NAMALWA (cell line): Measurements from ENCODE around the gene NAA50.

Experiments
- DNase-seq: peaks from one replicate; pipeline ENCODE4 v3.0.0-alpha.2; 2015; ENCODE audit warnings: low spot score

Gene NAA50

GRCh38 chr3:113745756-113746547 lies at the start of gene NAA50:
TSS of gene NAA50 (minus strand) at chr3:113746249. CDS start at chr3:113745949, 300 bp downstream.
- peak; percentile 93 for DNase-seq

DNA sequence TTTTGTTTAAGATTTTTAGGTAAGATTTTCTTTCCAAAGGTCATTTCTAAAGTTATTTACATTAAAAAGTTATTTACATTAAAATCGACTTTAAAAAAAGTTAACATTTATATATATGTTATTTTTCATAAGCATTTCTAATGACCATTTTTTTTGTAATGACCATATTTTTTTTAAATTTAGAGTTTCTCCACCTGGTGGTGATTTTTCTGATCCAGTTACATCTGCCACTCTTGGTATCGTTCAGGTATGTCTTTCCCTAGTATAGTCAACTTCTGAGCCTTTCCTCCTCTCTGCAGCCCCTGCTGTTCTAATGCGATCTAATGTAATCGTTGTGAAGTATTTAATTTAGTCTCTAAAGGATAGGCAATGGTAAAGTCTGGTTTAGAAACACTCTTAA lies 49.6 kb upstream of the NAA50 start:
- no peak for DNase-seq

DNA sequence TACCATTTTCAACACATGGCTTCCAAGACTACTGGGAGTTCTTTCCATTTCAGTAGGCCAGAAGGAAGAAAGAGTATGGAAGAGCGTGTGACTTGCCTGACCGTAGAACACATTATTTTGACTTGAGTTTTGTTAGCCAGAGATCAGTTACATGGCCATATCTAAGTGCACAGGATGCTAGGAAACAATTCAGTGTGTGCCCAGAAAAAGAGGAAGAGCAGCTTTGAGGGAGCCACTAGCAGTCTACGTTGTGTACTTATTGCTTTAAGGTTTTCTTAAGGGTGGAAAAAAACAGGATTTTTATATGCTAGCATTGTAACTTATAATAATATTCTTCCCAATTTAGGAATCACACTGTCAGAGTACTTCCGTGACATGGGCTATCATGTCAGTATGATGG lies 48.5 kb upstream of the NAA50 start:
- no peak for DNase-seq

GRCh38 chr3:113791381-113791780 lies 45.3 kb upstream of the NAA50 start:
- no peak for DNase-seq

DNA sequence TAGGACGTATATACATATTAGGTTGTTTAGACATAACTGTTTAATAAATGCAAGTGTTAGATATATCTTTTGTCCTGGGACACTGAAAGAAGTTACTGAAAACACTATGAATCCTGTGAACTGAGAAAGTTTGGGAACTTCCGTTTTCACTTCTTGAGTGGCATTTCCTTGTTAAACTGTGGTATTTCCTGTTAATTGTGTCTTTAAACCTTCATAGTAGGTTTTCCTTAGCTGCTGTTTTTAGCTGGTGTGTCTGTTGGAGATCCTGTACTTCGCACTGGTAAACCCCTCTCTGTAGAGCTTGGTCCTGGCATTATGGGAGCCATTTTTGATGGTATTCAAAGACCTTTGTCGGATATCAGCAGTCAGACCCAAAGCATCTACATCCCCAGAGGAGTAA lies 37.9 kb upstream of the NAA50 start:
- no peak for DNase-seq

GRCh38 chr3:113783463-113783862 lies 37.4 kb upstream of the NAA50 start:
- peak; percentile 54 for DNase-seq

DNA sequence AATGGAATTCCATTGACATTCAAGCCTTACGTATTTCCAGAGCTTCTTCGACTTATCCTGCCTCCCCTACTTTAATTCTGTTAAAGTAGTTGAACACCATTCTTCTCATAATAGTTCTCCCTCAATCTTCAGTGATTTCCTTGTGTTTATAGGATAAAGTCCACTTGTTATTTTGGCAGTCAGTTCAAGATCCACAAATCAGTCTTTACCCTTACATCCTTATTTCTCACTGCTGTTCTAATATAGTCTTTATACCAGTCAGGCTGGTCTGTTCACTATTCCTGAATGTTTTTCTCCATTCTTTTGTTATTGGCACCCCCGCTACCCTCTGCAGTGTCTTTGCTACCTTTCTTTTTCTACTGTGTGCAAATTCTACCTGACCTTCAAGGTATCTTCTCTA lies 30.5 kb upstream of the NAA50 start:
- no peak for DNase-seq

DNA sequence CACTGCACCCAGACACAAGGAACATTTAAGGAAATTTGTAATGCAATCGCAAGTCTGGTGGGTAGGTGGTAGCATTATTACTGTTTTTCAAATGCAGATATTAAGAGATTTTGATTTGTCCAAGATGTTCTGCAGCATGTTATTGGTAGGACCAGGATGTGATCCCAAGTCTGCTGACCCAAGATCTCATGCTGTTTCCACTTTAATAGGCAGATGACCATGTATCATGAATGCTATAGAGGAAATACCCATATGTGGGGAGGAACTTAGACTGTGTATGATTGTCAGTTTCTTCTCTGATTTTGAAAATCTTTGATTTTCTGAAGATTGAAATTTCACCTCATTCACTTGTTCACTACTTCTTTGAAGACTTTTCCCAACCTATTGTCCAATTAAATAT lies 29.5 kb upstream of the NAA50 start:
- no peak for DNase-seq

GRCh38 chr3:113773381-113773780 lies 27.3 kb upstream of the NAA50 start:
- no peak for DNase-seq

DNA sequence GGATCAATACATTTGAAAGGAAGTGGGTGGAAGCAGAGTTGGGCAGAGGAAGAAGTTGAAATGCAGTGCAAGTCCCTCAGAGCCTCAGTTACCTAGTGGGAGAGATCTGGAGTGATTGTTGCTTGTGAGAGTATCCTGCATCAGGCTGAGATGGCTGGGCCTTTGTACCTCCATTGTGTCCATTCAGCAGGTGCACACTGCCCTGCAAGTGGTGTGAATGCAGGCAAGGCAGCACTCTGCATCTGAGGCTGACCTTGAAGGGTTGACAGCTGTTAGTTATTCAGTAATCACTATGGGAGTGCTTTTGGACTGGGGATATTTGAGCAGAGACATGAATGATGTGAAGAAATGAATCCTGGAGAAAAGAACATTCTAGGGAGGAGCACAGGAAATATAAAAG lies 25.9 kb upstream of the NAA50 start:
- DNase-seq: no peak

DNA sequence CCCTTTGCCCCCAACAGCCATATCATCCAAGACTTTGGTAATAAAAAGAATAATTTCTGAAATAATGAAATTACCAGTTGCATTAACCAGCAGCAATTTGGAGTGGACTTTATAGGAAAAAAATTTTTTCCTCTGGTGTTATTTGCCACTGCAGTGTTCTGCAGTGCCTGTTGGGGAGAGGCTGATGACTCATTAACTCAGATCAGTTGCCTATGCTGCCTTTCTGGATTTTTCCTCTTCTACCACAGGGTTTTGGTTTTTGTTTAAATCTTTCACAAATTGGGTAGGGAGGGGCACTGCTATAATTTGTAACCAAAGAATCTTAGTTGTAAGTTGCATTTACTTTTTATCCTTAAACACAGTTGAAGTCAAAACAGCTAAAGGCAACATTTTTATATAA lies 23.5 kb upstream of the NAA50 start:
- no peak for DNase-seq

DNA sequence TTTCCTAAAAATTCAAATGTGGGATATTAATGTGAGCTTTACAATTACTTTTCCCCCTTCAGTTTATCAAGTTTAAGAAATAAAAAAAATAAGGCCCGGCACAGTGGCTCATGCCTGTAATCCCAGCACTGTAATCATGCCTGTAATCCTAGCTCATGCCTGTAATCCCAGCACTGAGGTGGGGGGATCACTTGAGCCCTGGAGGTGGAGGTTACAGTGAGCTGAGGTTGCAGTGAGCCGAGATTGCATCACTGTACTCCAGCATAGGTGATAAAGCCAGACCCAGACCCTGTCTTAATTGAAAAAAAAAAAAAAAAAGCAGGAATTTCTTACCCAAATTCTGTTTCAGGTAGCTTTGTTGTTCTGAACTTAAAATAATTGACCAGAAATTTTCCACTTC lies 18.6 kb upstream of the NAA50 start:
- DNase-seq: no peak

- DNase-seq: no peak
Measured at GRCh38 chr3:113758389-113759024, 12.5 kb upstream of the NAA50 start.

DNA sequence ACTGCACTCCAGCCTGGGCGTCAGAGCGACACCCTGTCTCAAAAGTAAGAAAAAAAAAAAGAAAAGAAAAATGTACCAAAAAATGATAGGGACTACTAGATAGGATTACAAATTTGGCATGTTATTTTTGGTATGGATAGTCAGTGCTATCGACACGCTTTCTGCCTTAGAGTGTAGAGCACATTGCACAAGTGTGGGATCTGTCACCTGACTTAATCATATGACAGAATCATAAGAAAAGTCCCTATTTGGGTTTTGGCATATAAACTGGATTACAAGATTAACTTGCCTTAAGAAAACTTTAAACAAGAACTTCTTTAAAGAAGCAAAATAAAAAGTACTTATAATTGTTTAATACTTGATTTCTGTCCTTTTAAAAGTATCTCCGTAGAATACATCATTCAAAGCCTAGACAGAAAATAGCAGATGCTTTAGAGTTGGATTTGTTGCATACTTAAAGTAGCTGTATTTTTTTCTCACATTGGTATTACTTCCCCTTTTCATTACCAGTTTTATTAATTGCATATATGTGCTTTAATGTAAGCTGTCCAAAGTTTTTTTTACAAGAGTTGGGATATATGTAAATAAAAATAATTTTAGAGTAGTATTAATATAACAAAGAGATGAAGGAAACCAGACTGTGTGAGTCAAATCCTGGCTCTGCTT lies 8.6 kb upstream of the NAA50 start:
- peak; percentile 39 for DNase-seq

DNA sequence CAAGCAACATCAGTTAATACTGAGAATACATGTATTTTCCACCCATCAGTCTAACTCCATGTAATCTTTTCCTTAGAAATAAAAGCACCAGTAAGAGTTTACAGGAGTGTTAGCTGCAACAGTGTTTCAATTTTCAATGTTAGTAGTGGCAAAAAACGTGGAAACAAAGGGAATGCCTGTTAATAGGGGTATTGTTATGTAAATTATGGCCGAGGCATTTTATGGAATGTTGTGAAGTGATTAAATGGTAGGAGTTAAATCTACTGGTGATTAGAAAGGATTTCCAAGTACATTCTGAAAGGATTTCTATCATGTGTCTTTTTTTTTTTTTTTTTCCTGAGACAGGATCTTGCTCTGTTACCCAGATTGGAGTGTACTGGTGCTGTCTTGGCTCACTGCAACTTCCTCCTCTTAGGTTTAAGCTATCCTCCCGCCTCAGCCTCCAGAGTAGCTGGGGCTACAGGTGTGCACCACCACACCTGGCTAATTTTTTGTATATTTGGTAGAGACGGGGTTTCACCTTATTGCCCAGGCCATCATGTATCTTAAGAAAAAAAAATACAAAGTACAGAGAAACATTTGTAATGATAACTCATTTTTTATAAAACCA lies 7.4 kb upstream of the NAA50 start:
- no peak for DNase-seq

GRCh38 chr3:113751141-113751540 lies 5.1 kb upstream of the NAA50 start:
- DNase-seq: no peak

- peak; percentile 53 for DNase-seq
Measured at GRCh38 chr3:113747283-113748046, 1.4 kb upstream of the NAA50 start.

DNA sequence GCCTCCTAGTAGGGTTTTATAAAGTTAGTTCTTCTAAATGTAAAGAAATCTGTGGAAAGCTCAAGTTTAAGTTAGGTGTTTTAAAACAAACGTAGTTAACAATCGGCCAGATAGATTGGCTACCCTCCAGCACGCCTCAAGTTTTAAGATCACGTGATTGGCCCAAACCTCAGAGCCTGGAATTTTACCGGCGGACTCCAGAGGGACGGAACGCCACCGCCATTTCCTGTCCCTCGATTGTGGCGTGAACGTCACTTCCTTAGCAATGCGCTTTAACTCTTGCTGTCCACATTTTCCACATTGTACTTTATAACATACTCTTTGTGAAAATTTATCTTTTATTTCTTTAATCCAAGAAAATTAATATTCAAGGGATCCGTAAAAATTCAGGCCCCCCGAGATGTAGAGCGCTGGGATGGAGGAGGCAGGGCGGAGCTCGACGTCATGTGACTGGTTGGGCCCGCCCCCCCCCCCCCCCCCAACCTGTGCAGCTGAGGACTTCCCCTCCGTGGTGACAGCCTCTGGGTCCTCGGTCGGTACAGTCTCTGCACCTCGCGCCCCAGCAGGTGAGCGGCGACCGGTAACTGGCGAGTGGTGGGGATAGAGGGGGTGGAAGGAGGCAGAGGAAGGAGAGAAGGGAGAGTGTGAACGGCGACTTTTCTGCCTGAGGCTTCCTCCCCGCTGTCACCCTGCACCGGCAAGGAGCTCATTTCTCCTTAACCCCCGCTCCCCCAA lies 666 bp upstream of the NAA50 start, which contains the start of gene ATP6V1A:
Gene ATP6V1A (plus strand): TSS at position 488 of the 735 bp plus-strand sequence. CDS start 31,719 bp downstream, outside the sequence.
- DNase-seq: peak; percentile 96

GRCh38 chr3:113744941-113745755 lies 901 bp downstream of the NAA50 start:
- peak; percentile 94 for DNase-seq

DNA sequence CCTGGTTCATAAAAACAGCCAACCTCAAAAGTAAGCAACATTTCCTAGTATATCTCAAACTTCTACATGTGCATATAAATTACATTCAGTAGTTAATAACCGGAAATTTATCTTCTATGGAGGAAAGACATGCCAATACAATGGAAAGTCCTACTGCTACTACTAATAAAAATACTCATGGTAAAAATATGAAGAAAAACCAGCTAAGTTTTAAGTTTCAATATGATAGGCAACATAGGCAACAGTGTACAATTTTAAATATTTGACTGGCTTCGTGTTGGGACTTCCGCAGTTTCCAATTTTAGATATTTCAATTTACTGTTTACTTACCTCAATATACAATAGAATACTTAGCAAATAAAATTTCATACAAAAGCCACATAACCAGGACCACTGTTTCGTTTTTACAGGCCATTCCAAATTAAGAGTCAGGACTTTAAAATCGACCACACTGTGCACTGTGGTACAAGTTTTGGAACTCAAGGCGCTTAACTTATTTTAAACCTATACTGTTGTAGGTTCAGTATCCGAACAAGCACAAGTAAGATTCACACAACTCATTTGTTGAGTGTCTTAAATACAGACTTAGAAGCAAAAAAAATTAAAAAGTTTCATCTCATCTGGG lies 2.9 kb downstream of the NAA50 start:
- no peak for DNase-seq
